Caki2 (cell line): Measurements from ENCODE around the gene TUBGCP2. TPM values are rescaled to one million over a fixed set of nuclear protein-coding genes. Genes with fewer than 3 reads are reported as not detected.
A peak's percentile ranks its signal among the peaks of the same experiment; 100 is the strongest.

Experiments
- DNase-seq: peaks from one replicate; pipeline ENCODE4 v3.0.0-alpha.2; 2015; ENCODE audit warnings: low read depth
- in situ Hi-C: cut with HindIII; loops from 2 replicates; pipeline ENCODE4 v1.10.0; 2016; ENCODE audit warnings: low sequenced_read_pairs, low pct_unique_long_range_greater_than_20kb, mixed read lengths
- total RNA-seq: library from RNA; depleted of rRNA; stranded (reverse); fragments of >200 nt; shearing (Covaris generic); gene quantifications from 2 replicates; pipeline ENCODE4 v1.2.3, GENCODE V29; 2014; ENCODE audit warnings: low replicate concordance

TUBGCP2 gene
- total RNA-seq, 1 experiment from 2014 or later: 73.2 TPM

DNA sequence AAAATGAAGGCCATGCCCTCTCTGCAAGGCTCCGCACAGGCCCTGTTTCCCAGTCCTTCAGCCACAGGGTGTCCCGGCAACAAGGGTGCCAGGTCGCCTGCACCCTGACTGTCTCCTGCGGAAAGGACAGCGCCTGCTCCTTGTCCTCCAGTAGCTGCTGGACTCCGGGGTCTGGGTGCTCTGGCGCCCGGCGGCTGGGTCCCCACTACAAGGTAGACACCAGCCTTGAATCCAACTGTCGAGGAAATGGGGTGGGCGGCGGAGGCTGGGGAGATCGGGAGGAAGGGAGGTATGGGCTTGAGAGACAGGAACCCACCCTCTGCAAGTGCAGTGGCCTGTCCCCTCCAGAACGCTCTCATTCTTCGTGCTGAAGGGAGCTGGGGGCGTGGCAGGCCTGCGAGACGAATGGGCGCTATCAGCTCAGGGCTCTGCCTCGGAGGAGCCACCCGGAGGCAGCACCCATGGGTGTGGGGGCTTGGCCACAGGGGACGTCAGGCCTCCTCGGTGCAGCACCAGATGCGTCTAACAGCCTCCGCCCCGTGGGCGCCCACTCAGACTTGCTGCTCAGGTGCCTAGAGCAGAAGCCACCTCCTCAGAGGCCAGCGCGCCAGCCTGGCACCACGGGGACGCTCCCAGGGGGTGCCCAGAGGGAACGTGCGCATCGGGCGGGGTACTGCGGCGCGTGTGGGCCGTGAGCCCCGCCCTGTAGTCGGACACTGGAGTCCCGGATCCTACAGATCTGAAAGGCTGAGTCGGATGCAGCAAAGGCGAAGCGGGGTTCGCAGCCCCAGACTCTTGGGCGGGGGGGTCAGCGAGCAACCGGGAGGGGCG lies 47.6 kb downstream of the TUBGCP2 start:
- peak; percentile 64 for DNase-seq
- in situ Hi-C loops: no loop called here

DNA sequence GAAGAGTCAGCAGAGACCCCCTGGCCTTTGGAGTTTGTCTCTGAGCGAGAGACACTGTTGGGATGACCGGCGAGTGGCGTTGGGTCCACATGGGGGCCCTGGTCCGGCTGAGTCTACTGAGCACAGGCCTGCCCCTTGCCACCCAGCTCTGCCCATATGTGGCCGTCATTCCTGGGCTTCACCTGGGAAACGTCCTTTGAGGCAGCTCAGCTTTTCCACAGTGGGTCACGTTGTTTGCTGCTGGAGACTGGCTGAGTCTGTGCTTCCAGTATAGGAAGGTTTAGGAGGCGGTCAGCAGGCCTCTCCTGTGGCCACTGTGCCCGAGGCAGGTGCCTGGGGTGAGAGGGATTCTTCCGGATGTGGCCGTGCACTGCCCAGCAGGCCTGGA lies 49.1 kb downstream of the TUBGCP2 start:
- DNase-seq: no peak
- in situ Hi-C loops: no loop called here

DNA sequence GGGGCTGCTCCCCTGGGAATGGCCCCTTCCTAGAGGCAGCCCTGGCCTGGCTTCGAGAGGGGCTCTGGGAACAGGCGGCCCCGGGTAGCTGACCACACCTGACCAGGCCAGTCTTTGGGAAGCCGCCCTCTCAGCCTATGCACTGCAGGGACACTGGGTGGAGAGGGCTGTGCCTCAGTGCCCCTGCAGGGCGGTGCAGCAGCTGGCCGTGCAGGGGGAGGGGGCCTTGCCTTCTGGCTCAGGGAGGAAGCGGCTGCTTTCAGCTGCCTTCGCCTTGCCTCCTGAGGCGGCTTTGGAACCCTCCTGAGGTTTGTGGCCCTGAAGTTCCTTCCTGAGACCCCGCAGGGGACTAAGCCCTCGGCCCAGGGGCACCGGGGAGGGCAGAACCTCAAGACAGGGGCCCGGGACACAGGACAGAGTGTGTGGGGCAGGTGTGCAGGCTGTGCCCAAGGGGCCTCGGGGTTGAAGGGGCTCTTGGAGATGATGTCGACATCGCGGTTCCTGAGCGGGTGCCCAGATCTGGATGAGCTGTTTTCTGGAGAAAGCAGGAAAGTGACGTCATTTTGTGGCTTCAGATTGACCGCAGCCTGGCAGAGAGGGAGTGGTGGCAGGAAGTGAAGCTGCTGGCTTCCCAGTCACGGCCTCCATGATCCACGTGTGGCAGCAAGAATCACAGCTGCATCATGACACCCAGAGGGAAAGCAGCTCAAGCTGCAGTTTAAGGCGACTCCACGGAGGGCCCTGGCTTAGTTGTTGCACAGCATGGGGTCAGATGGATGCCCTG lies 49.7 kb downstream of the TUBGCP2 start:
- in situ Hi-C loops: no loop called here
- peak; percentile 85 for DNase-seq

DNA sequence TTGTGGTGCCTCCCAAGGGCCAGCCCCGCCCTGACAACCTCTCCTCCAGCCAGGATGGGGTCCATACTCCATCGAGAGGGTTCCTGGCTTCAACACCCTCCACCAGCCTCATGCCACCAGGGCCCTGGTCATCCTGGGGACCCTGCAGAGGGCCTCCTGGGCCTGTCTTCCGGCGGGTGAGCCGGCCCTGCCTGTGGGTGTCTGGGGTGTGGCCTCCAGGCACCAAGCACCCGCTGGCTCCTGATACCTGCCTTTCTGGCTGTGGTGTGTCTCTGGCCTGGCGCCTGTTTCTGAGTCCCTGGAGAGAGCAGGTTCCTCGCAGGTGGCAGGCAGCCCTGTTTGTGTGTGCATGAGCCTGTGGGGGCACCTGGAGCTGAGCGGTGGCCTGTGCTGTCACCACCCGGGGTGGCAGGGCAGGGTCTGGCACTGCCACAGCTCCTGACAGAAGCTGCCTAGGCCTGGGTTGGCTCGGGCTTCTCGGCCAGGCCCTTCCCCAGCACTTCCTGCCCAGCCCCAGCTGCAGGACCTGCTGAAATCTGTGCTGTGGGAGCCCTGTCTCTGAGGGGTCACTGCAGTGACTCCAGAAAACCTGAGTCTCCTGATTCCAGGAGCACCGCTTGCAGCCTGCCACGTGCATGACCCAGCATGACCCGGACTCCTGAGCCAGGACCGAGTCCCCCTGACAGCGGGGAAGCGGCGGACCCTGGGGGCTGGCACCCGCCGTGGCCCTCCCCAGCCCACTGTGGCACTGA lies 50.4 kb downstream of the TUBGCP2 start:
- no peak for DNase-seq
- in situ Hi-C loops: no loop called here

DNA sequence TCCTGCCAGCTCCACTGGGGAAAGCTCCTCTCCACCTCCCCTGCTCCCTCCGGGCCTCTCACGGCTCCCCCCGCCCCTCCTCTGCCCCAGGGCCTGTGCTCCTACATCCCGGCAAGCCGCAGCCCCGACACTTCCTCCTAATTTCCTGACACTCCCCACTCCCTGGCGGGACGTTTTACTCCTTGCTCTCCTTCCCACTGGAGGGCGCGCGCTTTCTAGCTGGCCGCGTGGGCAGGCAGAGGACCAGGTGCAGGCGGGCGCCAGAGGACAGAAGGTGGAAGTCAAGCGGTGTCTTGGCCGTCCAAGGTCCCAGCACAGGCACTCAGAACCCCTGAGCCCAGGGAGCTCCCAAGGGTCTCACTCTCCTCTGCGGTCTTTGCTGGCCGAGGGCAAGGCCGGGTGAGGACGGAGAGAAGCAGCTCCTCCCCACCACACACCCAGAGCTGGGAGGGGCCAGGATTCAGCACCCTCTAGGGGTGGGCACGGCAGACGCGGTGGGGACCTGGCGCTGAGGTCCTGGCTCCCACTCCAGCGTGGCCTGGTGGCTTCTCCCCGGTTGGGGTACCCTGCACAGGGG lies 51.1 kb downstream of the TUBGCP2 start:
- DNase-seq: peak; percentile 60
- in situ Hi-C loops: no loop called here

DNA sequence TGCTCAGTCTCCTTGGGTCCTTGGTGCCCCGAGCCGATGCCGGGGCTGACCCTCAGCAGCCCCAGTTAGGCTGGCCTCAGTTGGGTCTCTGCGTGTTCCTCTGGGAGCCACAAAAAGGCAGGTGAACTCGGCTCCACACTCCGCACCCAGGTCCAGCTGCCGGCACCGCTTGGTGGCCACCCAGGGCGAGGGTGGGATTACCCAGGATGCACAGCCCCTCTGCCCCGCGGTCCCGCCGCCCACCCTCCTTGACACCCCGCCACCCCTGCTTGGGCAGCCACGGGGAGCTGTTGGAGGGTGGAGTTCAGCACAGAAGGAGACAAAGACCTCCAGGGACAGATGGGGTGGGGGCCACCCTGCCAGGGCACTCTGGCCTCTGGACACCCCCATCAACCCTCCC lies 53.3 kb downstream of the TUBGCP2 start:
- no peak for DNase-seq
- in situ Hi-C loops: no loop called here

DNA sequence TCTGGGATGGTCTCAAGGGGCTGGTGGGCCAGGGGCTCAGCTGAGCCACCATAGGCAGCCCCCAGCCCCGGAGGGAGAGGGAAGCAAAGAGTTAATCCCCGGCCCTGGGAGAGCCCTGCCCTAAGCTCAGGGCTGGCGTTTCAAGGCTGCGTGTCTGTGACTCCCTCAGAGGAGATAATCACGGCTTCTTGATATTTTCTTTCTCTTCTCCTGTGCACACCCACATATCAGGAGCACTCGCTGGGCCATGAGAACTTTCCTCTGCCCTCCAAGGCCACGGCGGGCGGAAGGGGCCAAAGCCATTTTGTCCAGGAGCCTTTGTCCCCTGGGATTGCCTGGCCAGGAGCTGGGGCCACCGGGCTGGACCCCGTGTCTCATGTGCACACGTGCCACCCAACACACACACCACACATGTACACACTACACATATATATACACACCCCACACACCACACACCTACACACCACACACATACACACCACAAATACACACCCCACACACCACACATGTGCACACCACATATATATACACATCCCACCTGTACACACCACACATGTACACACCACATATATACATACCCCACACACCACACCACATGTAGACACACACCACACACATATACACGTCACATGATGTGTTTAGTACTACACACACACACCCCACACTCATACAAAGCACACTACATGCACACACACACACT lies 54.1 kb downstream of the TUBGCP2 start:
- in situ Hi-C loops: no loop called here
- no peak for DNase-seq

DNA sequence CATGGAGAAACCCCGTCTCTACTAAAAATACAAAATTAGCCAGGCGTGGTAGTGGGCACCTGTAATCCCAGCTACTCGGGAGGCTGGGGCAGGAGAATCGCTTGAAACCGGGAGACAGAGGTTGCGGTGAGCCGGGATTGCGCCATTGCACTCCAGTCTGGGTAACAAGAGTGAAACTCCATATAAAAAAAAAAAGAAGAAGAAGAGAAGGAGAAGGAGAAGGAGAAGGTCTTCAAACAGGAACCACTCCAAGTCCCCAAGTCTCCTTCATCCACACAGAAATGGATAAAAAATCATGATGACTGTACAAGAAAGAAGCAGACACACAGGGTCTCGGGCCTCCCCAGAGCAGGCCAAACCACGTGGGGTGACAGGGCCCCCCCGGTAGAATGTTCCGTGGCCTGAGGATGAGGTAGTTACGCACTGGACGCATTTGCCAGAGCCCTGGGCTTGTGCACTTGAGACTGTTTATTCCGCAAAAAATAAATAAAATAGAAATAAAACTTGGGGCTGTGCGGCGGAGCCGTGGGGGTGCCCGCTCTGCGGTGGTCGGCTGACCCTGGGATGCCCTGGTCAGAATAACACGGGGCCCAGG lies 55.2 kb downstream of the TUBGCP2 start:
- DNase-seq: no peak
- in situ Hi-C loops: no loop called here

DNA sequence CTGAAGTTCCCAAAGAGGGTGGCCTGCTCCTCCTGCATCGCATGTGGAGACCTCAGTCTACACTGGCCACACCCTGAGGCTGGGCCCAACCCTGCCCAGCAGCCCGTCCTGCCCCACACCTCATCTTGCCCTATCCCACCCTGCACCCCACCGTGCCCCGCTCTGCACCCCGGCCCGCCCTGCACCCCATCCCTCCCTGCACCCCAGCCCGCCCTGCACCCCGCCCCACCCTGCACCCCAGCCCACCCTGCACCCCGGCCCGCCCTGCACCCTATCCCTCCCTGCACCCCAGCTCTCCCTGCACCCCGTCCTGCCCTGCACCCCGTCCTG lies 56.5 kb downstream of the TUBGCP2 start:
- in situ Hi-C loops: no loop called here

DNA sequence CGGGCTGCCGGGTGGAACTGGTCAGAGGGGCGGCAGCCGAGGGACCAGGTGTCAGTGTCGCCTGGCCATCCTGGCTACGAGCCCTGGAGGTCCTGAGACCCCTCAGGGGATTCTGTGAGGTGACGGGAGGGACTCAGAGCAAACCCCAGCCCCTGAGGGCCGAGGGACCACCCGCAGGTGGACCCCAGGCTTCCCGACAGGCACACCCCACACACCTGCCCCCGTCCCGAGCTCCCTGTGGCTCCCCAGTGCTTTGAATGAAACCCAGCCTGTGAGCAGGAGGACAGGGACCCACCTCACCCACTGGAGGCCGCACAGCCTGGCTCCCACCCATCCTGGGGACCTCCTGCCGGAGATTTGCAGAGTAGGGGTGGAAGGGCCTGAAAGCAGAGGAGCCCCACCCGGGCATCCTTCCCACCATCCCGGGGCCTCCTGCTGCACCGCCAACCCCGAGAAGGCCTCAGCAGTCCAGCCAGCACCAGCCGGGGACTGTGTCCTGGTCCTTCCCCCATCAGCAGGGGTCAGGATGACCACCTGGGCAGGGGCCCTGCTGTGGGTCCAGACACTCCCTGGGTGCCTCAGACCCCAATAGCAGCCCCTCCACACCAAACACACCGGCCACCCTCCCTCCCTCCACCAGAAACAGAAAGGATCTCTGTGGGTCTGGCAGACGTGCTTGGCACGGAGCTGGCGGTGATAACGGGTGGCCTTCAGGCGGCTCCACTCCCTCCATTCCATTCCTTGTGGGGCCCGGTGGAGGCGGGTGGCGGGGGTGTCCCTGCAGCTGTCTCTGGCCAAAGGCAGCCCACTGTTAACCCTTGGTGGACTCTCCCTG lies 57.1 kb downstream of the TUBGCP2 start:
- no peak for DNase-seq
- in situ Hi-C loops: no loop called here

More for the DNA sequence above, 56.5 kb downstream of the TUBGCP2 start:
- no peak for DNase-seq

DNA sequence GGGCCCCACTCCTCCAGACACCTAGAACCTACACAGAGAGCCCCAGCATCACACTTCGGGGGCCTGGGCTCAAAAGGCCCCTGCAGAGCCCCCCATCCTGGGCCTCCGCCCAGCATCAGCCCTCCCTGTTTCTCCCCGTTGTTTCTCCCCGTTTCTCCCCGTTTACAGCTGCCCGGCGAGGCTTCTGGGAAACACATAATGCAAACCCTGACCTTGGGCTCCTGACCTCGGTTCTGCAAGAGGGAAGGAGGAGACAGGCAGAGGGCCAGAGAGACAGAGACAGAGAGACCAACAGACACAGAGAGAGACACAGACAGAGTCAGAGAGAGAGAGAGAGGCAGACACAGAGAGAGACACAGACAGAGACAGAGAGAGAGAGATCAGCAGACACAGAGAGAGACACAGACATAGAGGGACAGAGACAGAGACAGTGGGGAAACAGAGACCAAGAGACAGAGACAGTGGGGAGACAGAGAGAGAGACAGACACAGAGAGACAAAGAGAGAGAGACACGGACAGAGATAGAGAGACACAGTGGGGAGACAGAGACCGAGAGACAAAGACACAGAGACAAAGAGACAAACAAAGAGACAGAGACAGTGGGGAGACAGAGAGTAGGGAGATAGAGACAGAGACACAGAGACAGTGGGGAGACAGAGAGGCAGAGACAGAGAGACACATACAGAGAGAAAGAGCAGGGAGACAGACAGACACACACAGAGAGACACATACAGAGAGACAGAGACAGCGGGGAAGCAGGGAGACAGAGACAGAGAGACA lies 58.5 kb downstream of the TUBGCP2 start:
- in situ Hi-C loops: no loop called here
- no peak for DNase-seq

DNA sequence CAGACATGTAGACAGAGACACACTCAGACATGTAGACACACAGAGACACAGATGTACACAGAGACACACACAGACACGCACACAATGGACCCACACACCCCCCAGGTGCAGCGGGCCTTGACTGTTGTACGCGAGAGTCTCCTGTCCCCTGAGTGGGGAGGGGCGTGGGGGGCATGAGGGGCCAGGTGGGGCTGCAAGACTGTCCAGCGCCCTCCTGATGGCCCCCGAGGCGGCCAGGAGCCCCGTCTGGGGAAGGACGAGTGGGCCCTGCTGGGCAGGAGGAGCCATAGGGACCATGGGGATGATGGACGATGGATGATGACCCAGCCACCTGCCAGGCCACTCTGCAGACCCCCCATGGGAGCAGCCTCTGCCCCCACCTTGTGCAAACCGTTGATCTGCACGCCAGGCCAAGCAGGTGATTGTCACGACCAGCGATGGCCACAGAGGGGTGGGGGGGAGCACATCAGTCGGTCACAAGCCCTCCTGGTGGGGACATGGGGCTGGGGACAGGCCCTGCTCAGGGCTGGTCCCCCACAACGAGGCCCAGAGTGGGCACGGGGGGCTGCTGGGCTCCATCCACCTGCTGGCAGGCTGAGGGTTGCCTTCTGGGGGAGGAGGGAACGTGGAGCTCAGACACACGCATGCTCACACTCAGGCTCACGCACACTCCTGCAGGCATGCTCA lies 59.4 kb downstream of the TUBGCP2 start:
- in situ Hi-C loops: no loop called here
- DNase-seq: no peak

DNA sequence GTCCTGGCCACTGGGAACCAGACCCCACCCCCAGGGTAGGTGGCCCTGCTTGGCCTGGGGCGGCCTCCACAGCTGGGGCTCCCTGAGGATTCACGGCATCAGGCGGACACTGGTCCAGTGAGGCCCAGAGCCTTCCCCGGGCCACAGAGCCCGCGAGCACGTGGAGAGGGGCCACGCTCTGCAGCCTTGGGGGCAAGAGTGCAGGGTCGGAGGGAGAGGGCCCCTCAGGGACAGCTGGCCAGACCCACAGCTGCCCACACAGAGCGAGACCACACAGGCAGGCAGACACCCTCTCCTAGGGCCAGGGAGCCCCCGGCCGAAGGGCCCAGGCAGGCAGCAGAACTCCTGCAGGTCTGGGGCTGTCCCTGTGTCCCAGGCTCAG lies 60.3 kb downstream of the TUBGCP2 start:
- DNase-seq: no peak
- in situ Hi-C loops: no loop called here

DNA sequence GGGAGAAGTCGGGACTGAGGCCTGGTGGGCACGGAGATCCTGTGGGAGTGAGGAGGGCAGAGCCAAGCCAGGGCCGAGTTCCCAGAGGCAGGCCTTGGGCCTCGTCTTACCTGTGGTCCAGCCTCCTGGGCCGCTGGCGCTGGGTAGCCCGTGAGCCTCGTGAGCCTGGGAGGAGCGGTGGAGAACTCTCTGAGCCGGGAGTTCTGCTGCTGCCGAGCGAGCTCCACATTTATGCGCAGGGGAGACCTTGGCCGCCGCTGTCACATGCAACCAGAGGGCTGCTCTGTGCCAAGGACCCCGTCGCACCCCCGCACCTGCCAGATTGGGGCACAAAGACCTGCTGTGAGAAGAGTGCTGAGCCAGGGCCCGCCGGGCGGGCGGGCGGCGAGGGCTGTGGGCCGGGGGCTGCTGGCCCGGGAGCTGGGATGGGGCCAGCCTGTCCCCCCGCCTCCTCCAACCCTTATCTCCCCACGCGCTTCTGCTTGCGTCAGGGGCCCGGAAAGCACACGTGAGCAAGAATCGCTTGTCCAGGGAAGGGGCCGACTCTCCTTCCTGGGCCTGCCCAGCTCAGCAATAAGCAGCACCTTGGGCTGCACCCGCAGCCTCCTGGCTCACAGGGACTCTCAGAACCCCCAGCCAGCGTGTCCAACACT lies 60.9 kb downstream of the TUBGCP2 start:
- in situ Hi-C loops: no loop called here
- DNase-seq: no peak

DNA sequence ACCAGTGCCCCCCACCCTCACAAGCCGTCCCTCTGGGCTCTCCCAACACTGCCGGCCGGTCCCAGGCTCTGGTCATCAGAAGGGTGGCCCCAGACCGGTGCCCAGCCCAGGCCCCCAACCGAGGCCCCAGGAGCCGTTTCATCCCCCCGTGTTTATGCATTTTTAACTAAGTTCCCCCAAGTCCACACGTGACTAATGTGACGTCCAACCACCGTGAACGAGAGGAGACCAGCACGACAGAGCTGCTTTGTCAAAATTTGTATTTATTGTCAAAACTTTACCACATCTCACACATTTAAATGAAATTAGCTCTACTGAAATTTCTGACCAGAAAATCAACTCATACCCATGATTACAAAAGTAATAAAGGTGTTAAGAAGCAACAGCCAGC lies 62.4 kb downstream of the TUBGCP2 start:
- DNase-seq: no peak
- in situ Hi-C loops: no loop called here
